Measurements from ENCODE around the gene PML. TPM values are rescaled to one million over a fixed set of nuclear protein-coding genes. Genes with fewer than 3 reads are reported as not detected.
"Not testable (repeated sequence)": the region's sequence is repeated elsewhere in the genome, so short reads cannot be mapped to it uniquely, and the experiment has no call there.

PML gene
- total RNA-seq, 1 experiment from 2014 or later = 47.2 TPM

- DNase-seq (ENCODE audit: low spot score) = peak; percentile 84
Measured at GRCh38 chr15:74053941-74054529, 59.5 kb downstream of the PML start.

GRCh38 chr15:74055804-74056203, 61.3 kb downstream of the PML start:
- DNase-seq (ENCODE audit: low spot score) = no peak

GRCh38 chr15:74056330-74056729, 61.8 kb downstream of the PML start:
- not testable (repeated sequence) for DNase-seq (ENCODE audit: low spot score)

- not testable (repeated sequence) for DNase-seq (ENCODE audit: low spot score)
Measured at GRCh38 chr15:74059050-74059833, 64.7 kb downstream of the PML start.

- DNase-seq (ENCODE audit: low spot score) = no peak
Measured at GRCh38 chr15:74060251-74060650, 65.7 kb downstream of the PML start.

GRCh38 chr15:74062236-74062635, 67.7 kb downstream of the PML start:
- DNase-seq (ENCODE audit: low spot score) = no peak

GRCh38 chr15:74062671-74063070, 68.2 kb downstream of the PML start:
- DNase-seq (ENCODE audit: low spot score) = no peak

- not testable (repeated sequence) for DNase-seq (ENCODE audit: low spot score)
Measured at GRCh38 chr15:74063425-74064146, 69.1 kb downstream of the PML start.

- not testable (repeated sequence) for DNase-seq (ENCODE audit: low spot score)
Measured at GRCh38 chr15:74064183-74064582, 69.7 kb downstream of the PML start.

- DNase-seq (ENCODE audit: low spot score) = not testable (repeated sequence)
Measured at GRCh38 chr15:74064822-74065221, 70.3 kb downstream of the PML start.

GRCh38 chr15:74065684-74066411, 71.3 kb downstream of the PML start:
- DNase-seq (ENCODE audit: low spot score) = not testable (repeated sequence)

- DNase-seq (ENCODE audit: low spot score) = not testable (repeated sequence)
Measured at GRCh38 chr15:74071645-74072044, 77.1 kb downstream of the PML start.

GRCh38 chr15:74072132-74072531, 77.6 kb downstream of the PML start:
- not testable (repeated sequence) for DNase-seq (ENCODE audit: low spot score)

- not testable (repeated sequence) for DNase-seq (ENCODE audit: low spot score)
Measured at GRCh38 chr15:74072614-74073337, 78.3 kb downstream of the PML start.

- DNase-seq (ENCODE audit: low spot score) = not testable (repeated sequence)
Measured at GRCh38 chr15:74075781-74076180, 81.3 kb downstream of the PML start.

GRCh38 chr15:74082450-74082849, 87.9 kb downstream of the PML start, which contains the start of gene GOLGA6A:
Gene GOLGA6A, minus strand, starts transcription at chr15:74082550. Its CDS starts 41 bp downstream, at chr15:74082509.
- DNase-seq (ENCODE audit: low spot score) = not testable (repeated sequence)

GRCh38 chr15:74094567-74094966, 100.1 kb downstream of the PML start:
- DNase-seq (ENCODE audit: low spot score) = not testable (repeated sequence)

- DNase-seq (ENCODE audit: low spot score) = not testable (repeated sequence)
Measured at GRCh38 chr15:74095610-74096009, 101.1 kb downstream of the PML start.

- DNase-seq (ENCODE audit: low spot score) = not testable (repeated sequence)
Measured at GRCh38 chr15:74096753-74097474, 102.4 kb downstream of the PML start.
